PC-3 (cell line): ENCODE data around the gene GFOD2. TPM values are rescaled to one million over a fixed set of nuclear protein-coding genes. Genes with fewer than 3 reads are reported as not detected.

Source experiments
- ATAC-seq: fragments of 200-7000 bp; cut with Tn5 transposase; 2 replicates; pipeline ENCODE4 v1.9.1; 2020; ENCODE audit warnings: mild to moderate bottlenecking, moderate library complexity
- BruUV-seq: library from RNA; stranded (reverse); fragments of 400-500 nt; replicated peaks from 2 replicates; lab custom pipeline; 2021; lab: Mats Ljungman, UMichigan
- CTCF ChIA-PET: fragments of 300-600 bp; sonication (Branson Sonifier 250); formaldehyde crosslinking; loops from one replicate; lab custom pipeline; 2022; ENCODE audit warnings: antibody characterized with exemption; lab: Charles Lee
- POLR2A ChIA-PET: fragments of 300-600 bp; sonication (Branson Sonifier 250); formaldehyde crosslinking; loops from one replicate; lab custom pipeline; 2022; ENCODE audit warnings: antibody characterized with exemption; ENCODE audit not compliant: unreplicated experiment; lab: Charles Lee
- DNase-seq: peaks from one replicate; pipeline ENCODE4 v3.0.0-alpha.2; 2015
- H2AFZ ChIP-seq: fragments of 300-600 bp; sonication (generic); 2 replicates; pipeline ENCODE4 v1.6.0; 2016; ENCODE audit warnings: antibody characterized with exemption, low read length
- H3F3A ChIP-seq: fragments of 300-600 bp; sonication (generic); one replicate; pipeline ENCODE4 v1.6.0; 2017; ENCODE audit warnings: antibody characterized with exemption, low read length, control low read depth, mild to moderate bottlenecking; ENCODE audit not compliant: unreplicated experiment
- H3K27ac ChIP-seq: fragments of 300-600 bp; sonication (generic); 2 replicates; pipeline ENCODE4 v1.5.1; 2016; ENCODE audit warnings: mild to moderate bottlenecking, low read length
- H3K27me3 ChIP-seq: fragments of 300-600 bp; sonication (generic); 2 replicates; pipeline ENCODE4 v1.6.1; 2016; ENCODE audit warnings: low read length, mixed read lengths
- H3K36me3 ChIP-seq: fragments of 300-600 bp; sonication (generic); 2 replicates; pipeline ENCODE4 v1.6.1; 2016; ENCODE audit warnings: low read depth, mixed run types, low read length, mixed read lengths
- H3K4me1 ChIP-seq: fragments of 300-600 bp; sonication (generic); 2 replicates; pipeline ENCODE4 v1.5.1; 2016; ENCODE audit warnings: low read length; ENCODE audit not compliant: insufficient read depth
- H3K4me2 ChIP-seq: fragments of 300-600 bp; sonication (generic); 2 replicates; pipeline ENCODE4 v1.6.0; 2016; ENCODE audit warnings: low read length
- H3K4me3 ChIP-seq: fragments of 300-600 bp; sonication (generic); 2 replicates; pipeline ENCODE4 v1.5.1; 2016; ENCODE audit warnings: mild to moderate bottlenecking, low read length, mixed read lengths
- H3K79me2 ChIP-seq: fragments of 300-600 bp; sonication (generic); 2 replicates; pipeline ENCODE4 v1.6.1; 2017; ENCODE audit warnings: low read length, mixed read lengths
- H3K9ac ChIP-seq: fragments of 300-600 bp; sonication (generic); 2 replicates; pipeline ENCODE4 v1.6.0; 2016; ENCODE audit warnings: mild to moderate bottlenecking, low read length
- H3K9me2 ChIP-seq: fragments of 300-600 bp; sonication (generic); replicated peaks from 2 replicates; pipeline ENCODE4 v1.6.1; 2016; ENCODE audit warnings: mixed run types, low read length, mixed read lengths
- H3K9me3 ChIP-seq: fragments of 300-600 bp; sonication (generic); 2 replicates; pipeline ENCODE4 v1.6.1; 2016; ENCODE audit warnings: low read length, mixed read lengths
- H4K20me1 ChIP-seq: fragments of 300-600 bp; sonication (generic); 2 replicates; pipeline ENCODE4 v1.6.1; 2016; ENCODE audit warnings: low read length, mixed read lengths
- CTCF ChIP-seq: fragments of 300-600 bp; sonication (generic); conservative IDR thresholded peaks from 2 replicates; pipeline ENCODE4 v1.5.1; 2017; ENCODE audit warnings: antibody characterized with exemption, low read depth, mild to moderate bottlenecking, low read length
- EZH2 ChIP-seq: fragments of 300-600 bp; sonication (generic); IDR thresholded peaks from one replicate; pipeline ENCODE4 v1.6.1; 2017; ENCODE audit warnings: antibody characterized with exemption, mild to moderate bottlenecking, low read length; ENCODE audit not compliant: unreplicated experiment
- EZH2phosphoT487 ChIP-seq: fragments of 300-600 bp; sonication (generic); IDR thresholded peaks from 2 replicates; pipeline ENCODE4 v1.6.1; 2018; ENCODE audit warnings: mild to moderate bottlenecking, antibody characterized with exemption, low read length, borderline replicate concordance
- intact Hi-C: fragments of 100-400 bp; cut with micrococcal nuclease; formaldehyde crosslinking; loops from 2 replicates; pipeline ENCODE4 v1.9.0; 2023
- total RNA-seq: library from RNA; depleted of rRNA; stranded (reverse); fragments of >200 nt; gene quantifications from 2 replicates; pipeline ENCODE4 v1.2.3, GENCODE V29; 2014

GFOD2 gene
- total RNA-seq, 1 experiment from 2014 or later = 21.8 TPM

GRCh38 chr16:67667817-67668494 lies 51.2 kb downstream of the GFOD2 start:
- no TSS peak for BruUV-seq
- Histone ChIP-seq H3F3A (no peaks in the 10 kb centered on the region), H3K4me1 (no peaks in the 10 kb centered on the region; the same call in 1 of the 2 replicates), H3K27ac (no peak overlapping the region), H4K20me1 (no peaks in the 10 kb centered on the region), H3K9me2 (no peaks in the 10 kb centered on the region), H3K9ac (no peak overlapping the region), H3K4me3 (no peak overlapping the region), H3K36me3 (no peaks in the 10 kb centered on the region), H3K9me3 (no peaks in the 10 kb centered on the region), H3K27me3 (no peaks in the 10 kb centered on the region), H3K79me2 (no peaks in the 10 kb centered on the region), H3K4me2 (no peak overlapping the region), H2AFZ (no peak overlapping the region)
- TF ChIP-seq CTCF (peak; percentile 53), EZH2 (no peak), EZH2phosphoT487 (no peak)
- ATAC-seq = peak; percentile 68
- ChIA-PET CTCF (interaction anchor here (0.7 to 1.3 kb wide), 2 partner anchors 121 to 147 kb away, joined by 3 to 5 read pairs; no protein-coding TSS in a partner anchor), POLR2A (no interaction called here)
- intact Hi-C loops = loop anchor here (2.0 kb wide), 1 partner anchor 147 kb away; no protein-coding TSS in a partner anchor
- peak; percentile 72 for DNase-seq

- intact Hi-C loops = no loop called here
- no peak overlapping the region for H3K4me2 ChIP-seq
- DNase-seq (no peak), ATAC-seq (no peak)
- no peaks in the 10 kb centered on the region for H3K36me3 ChIP-seq
- H3K79me2 ChIP-seq = no peaks in the 10 kb centered on the region
- H3K9me2 ChIP-seq = no peaks in the 10 kb centered on the region
- no peak overlapping the region for H3K4me3 ChIP-seq
- ChIA-PET POLR2A (no interaction called here), CTCF (interaction anchor here (1.3 kb wide), 1 partner anchor 146 kb away, joined by 5 read pairs; no protein-coding TSS in a partner anchor)
- no peaks in the 10 kb centered on the region for H3K9me3 ChIP-seq
- H3K4me1 ChIP-seq = no peaks in the 10 kb centered on the region; the same call in 1 of the 2 replicates
- no peak overlapping the region for H3K27ac ChIP-seq
- H4K20me1 ChIP-seq = no peaks in the 10 kb centered on the region
- no TSS peak for BruUV-seq
- no peak overlapping the region for H3K9ac ChIP-seq
- H3F3A ChIP-seq = no peaks in the 10 kb centered on the region
- H3K27me3 ChIP-seq = no peaks in the 10 kb centered on the region
- no peak overlapping the region for H2AFZ ChIP-seq
- no peak for TF ChIP-seq CTCF
- TF ChIP-seq EZH2phosphoT487 = no peak
- TF ChIP-seq EZH2 = no peak
Observed at GRCh38 chr16:67667453-67667816, 51.7 kb downstream of the GFOD2 start.
